Occipital lobe (tissue), 2 donors: ENCODE measurements around the gene RNF169. TPM values are rescaled to one million over a fixed set of nuclear protein-coding genes. Genes with fewer than 3 reads are reported as not detected.
A peak's percentile ranks its signal among the peaks of the same experiment; 100 is the strongest.
"Not testable (repeated sequence)": the region's sequence is repeated elsewhere in the genome, so short reads cannot be mapped to it uniquely, and the experiment has no call there.

Experiments used
- DNase-seq: peaks from one replicate; lab custom pipeline; 2025; lab: John Stamatoyannopoulos, UW
- total RNA-seq: library from RNA; depleted of rRNA; stranded (reverse); fragments of >200 nt; gene quantifications from one replicate; pipeline ENCODE4 v1.2.3, GENCODE V29; 2014

Gene RNF169
- total RNA-seq, 1 donor from 2014 or later: 39.3 TPM

DNA sequence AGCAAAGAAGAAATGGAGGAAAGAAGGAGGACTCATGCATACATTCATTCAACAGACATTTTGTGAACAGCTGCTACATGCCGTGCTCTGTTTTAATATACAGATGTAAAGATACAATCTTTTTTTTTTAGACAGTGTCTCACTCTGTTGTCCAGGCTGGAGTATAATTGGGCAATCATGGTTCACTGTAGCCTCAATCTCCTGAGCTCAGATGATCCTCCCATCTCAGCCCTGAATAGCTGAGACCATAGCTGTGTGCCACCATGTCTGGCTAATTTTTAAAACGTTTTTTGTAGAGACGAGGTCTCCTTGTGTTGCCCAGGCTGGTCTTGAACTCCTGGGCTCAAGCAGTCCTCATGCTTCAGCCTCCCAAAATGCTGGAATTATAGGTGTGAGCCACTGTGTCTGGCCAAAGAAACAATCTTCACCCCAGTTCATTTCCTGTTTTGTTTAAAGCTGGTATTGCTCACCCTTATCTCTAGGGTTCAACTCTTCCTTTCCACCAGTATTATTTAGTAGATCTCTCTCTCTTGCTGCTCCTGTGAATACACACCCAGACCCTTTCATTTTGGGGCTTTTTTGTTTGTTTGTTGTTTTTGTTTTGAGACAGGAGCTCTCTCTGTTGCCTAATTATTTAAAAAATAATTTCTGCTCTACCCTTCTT, 69.8 kb downstream of the RNF169 start:
- DNase-seq: no peak

DNA sequence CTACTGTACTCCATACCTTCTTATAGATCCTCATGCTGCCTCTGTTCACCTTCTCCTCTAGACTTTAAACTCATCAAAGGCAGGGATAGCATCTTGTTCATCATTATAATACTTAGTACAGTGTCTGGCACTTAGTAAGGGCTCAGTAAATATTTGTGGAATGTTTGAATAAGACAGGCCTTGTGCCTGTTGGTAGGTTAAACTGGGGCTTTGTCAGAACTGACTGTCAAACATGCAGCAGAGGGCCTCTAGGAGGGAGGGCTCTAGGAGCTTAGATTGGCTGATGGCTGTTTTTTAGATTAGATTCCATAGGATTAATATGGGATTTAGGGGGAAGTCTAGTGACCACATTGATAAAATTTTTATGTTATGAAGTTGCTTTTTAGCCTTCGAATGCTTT, 70.8 kb downstream of the RNF169 start:
- no peak for DNase-seq

DNA sequence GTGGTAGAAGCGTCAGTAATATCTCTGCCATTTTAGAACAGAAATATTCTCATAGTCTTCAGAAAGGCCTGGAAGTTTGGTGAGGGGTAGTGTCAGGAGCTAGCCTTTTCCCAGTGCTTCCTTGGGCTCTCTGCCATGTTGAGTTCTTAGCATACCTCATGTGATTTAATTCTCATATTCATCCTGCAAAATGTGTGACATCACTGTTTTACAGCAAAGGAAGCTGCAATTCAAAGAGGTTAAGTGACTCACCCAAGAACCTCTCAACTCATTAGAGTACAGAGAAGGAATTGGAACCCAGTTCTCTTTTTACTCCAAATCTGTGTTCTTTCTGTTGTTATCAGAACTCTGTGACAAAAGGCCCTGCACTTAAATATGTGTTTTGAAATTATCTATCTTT, 72.1 kb downstream of the RNF169 start:
- no peak for DNase-seq

- DNase-seq: peak; percentile 12
These were observed 73.5 kb downstream of the RNF169 start for GRCh38 chr11:74822170-74822569.

- no peak for DNase-seq
These were observed 75.8 kb downstream of the RNF169 start for GRCh38 chr11:74824285-74824982.

DNA sequence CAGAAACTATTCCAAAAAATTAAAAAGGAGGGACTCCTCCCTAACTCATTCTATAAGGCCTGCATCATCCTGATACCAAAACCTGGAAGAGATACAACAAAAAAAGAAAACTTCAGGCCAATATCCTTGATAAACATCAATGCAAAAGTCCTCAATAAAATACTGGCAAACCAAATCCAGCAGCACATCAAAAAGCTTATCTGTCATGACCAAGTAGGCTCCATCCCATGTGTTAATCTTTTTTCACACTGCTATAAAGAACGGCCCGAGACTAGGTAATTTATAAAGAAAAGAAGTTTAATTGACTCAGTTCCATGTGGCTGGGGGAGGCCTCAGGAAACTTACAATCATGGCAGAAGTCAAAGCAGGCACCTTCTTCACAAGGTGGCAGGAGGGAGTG, 76.9 kb downstream of the RNF169 start:
- not testable (repeated sequence) for DNase-seq

DNA sequence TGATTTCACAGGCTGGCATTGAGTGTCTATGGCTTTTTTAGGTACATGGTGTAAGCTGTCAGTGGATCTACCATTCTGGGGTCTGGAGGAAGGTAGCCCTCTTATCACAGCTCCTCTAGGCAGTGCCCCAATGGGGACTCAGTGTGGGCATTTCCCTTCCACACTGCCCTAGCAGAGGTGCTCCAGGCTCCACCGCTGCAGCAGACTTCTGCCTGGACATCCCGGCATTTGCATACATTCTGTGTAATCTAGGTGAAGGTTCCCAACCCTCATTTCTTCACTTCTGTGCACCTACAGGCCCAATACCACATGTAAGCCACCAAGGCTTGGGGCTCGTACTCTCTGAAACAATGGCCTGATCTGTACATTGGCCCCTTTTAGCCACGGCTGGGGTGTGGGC, 78.3 kb downstream of the RNF169 start:
- DNase-seq: no peak

DNA sequence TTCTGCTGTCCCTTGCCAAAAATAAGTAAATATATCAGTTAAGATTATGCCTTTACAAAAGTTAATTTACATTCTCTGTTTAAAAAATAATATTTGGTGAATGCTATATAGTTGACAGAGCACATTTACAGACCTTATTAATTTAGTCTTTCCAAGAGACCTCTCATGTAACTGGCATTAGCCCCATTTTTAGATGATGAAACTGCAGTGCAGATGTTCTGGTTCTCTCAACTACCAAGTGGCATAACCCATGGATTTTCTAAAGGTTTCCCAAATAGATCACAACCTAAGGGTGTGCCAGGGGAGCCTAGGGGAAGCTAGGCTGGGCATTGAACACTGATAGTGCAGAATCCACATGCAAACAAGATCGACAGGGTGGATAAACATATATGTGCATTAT, 88.5 kb downstream of the RNF169 start:
- DNase-seq: no peak

DNA sequence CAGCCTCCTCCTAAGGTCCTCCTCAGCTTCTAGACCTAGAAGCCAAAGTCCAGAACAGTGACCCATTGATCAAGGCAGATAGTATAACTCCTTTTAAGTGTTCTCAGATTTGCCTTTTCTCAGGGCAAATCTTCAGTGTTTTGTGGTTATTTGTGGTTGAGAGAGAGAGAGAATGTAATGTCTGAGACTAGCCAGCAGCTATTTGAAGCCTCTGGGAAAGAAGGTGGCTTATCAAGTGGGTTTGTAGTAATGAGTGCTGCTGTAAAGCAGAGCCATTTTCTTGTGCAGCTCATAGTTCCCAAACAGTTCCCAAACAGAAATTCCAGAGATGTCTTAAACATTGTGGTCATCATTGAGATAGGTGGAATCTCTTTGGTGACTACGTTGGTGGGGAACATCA, 89.5 kb downstream of the RNF169 start:
- DNase-seq: no peak

DNA sequence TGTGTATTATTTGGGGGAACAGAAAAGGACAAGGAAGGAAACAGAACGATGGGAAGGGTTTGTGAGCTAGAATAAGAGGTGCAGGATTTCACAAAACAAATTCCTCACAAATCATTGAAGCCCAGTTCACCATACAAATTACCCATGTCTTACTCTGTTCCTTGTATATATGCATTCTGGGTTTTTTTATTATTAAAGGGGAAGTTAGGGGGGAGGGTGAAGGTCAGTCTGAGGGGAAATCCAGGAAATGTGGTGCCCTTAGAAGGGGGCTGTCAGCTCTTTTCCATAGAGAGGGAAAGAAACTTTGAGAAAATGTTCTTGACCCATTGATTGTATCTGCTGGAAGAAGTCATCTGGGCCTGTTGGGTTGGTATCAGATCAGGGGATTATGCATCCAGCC, 90.8 kb downstream of the RNF169 start:
- no peak for DNase-seq

DNA sequence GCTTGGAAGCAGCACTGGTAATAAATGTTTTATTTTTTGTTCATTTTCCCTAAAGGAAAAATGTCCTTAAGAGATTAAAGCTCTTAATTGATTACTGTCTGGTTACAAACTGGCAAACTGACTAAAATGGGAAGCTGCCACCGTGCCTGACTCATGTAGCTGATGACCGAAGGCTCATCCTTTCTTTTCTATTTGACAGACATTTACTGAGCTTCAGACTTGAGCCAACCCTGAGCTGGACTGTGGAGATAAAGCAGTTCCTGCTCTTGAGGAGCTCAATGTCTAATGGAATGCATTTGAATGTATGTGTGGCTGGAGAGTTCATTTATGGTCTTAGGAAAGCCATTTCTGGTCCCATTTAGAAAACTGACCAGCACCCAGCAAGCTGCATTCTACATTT, 91.3 kb downstream of the RNF169 start:
- DNase-seq: no peak

- no peak for DNase-seq
These were observed 91.8 kb downstream of the RNF169 start for GRCh38 chr11:74840486-74840885.

GRCh38 chr11:74842967-74843366, 94.3 kb downstream of the RNF169 start:
- no peak for DNase-seq

DNA sequence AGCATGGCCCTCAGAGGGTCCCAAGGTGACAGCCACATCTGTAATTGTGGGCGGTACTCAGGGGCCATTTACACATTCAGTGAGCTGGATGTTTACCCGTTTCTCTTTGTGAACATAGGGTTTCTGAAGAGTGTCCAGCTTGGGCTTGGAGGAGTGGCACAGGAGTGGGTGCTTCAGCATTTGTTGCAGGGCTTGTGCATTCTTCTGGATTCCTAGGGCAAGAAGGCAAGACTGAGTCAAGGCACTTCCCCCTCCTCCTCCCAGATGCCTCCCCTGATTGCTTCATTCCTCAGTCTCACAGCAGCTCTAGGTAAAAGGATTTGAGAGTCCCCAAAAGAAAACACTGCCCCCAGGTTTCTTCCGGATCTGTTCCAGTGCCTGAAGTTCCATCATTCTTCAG, 95.4 kb downstream of the RNF169 start:
- no peak for DNase-seq

GRCh38 chr11:74844865-74845264, 96.2 kb downstream of the RNF169 start:
- DNase-seq: no peak

GRCh38 chr11:74845978-74846517, 97.4 kb downstream of the RNF169 start:
- DNase-seq: no peak

DNA sequence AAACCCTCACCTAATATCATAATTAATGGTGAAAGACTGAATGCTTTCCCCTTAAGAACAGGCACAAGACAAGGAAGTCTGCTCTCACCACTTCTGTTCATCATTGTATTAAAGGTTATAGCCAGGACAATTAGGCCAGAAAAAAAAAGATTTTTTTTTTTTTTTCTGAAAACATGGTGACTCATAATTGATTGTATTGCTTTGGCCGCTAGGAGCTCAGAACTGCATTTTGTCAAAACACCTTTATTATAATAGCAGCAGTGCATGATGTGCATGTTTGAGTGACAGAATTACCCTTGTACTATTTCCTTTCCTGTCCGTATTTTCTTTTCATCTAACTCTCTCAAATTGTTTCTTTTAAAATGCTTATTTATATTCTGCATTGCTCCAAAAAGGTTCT, 98.1 kb downstream of the RNF169 start:
- DNase-seq: no peak

DNA sequence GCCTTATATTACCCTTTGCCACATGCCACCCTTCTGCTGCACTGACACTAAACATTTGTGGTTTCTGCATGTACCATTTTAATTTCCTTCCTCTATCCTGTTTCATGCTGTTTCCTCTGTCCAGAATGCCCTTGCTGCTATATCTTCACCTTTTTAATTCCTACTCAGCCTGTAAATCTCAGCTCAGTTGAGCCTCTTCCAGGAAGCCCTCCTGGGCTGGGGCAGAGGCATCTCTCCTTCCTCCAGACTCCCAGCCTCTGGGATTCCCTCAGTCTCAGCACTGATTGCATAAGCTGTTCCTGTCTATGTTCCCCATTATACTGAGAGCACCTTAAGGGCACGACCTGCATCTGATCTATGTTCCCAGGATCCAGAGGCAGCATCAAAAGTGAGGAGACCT, 98.7 kb downstream of the RNF169 start:
- no peak for DNase-seq

- DNase-seq: no peak
These were observed 99.2 kb downstream of the RNF169 start for GRCh38 chr11:74847895-74848294.

- no peak for DNase-seq
These were observed 101.1 kb downstream of the RNF169 start for GRCh38 chr11:74849525-74850391.

DNA sequence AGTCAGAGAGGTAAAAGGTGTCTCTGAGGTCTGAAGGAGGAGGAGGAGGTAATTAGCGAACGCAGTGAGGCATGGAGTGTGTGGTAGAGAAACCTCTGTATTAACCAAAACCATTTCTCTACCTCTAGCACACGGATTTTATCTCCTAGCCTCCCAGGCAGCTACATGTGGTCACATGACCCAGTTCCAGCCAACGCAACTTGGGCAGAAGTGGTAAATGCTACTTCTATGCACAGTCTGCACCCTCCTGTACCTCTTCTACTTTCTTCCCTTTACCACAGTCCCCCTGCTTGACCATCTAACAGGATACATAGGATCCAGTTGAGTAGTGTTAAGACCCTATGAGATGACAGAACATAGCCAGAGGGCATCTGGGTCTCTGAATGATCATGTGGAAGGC, 104.6 kb downstream of the RNF169 start:
- DNase-seq: no peak

DNA sequence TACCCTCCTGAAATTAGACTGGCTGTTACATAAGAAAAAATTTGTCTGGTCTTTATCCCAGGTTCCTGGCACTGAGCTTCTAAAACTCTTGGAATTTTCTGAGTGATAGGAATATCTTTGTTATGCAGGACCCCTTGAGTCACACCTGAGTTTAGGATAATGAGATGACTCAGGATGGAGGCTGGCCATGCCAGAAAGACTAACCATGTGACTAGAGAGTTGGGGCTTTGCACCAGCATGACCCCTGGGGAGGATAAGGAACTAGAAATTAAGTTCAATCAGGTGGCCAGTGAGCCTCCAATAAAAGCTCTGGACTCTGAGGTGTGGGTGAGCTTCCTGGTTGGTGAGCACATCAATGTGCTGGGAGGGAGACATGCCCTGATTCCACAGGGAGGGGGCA, 112.1 kb downstream of the RNF169 start:
- no peak for DNase-seq
